Placental pericyte (primary cell): ENCODE data around the gene RAB3IL1. TPM values are rescaled to one million over a fixed set of nuclear protein-coding genes. Genes with fewer than 3 reads are reported as not detected.

Experiments used
- small RNA-seq: library from RNA; depleted of rRNA; stranded (forward); fragments of <200 nt; gene quantifications from one replicate; pipeline ENCODE3, GENCODE V24; 2012; ENCODE audit warnings: low replicate concordance
- total RNA-seq: library from RNA; depleted of rRNA; stranded (reverse); fragments of >200 nt; gene quantifications from 2 replicates; pipeline ENCODE4 v1.2.3, GENCODE V29; 2012

Gene RAB3IL1
- total RNA-seq = 2.7 and 14.0 TPM in 2 replicates

GRCh38 chr11:61917334-61918109, at the start of gene RAB3IL1:
RAB3IL1 (minus strand) TSS chr11:61917566; CDS start chr11:61917367, 199 bp downstream.

DNA sequence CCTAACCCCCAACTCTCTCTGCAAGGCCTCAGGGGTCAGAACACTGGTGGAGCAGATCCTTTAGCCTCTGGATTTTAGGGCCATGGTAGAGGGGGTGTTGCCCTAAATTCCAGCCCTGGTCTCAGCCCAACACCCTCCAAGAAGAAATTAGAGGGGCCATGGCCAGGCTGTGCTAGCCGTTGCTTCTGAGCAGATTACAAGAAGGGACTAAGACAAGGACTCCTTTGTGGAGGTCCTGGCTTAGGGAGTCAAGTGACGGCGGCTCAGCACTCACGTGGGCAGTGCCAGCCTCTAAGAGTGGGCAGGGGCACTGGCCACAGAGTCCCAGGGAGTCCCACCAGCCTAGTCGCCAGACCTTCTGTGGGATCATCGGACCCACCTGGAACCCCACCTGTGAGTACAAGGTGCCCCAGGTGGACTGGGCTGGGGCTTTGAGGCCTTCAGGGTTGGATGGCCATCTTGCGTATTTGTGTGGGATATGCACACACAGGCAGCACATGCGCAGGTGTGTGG, 32.7 kb upstream of the RAB3IL1 start, which contains the start of gene BEST1:
Gene BEST1, plus strand, starts transcription at position 317 of the 513 bp plus-strand sequence. CDS start 1,456 bp downstream, outside the sequence.

DNA sequence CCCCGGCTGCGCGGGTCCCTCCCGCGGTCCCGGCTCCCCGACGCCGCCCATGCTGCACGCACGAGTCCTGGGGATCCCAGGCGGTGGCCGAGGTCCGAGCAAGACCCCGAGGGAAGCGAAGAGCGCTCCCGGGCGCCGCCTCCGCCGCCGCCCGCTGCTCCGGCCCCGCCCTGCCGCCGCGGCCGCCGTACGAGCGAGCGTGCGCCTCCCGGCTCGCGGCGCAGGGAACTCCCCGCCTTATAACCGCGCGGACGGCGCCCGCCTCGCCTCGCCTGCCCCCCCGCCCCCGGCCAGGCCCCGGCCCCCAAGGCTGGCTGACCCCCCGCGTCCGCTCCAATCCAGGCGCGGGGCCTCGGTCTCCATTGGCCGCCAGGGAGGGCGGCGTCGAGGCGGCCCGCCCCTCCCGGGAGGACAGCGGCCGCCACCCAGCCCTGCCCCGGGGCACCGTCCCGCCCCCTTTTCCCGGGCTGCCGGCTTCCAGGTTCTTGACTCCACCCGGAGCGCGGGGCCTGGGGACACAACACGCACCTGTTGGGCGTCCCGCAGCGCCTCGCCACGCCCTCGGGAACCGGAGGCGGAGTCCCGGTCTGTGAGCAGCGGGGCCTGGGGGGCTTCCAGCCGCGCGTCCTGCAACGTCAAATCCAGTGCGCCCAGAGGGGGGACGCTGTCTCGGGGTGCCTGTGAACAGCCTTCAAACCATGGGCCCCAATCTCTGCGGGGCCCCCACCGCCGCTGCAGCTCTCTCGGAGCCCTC, 25.9 kb downstream of the RAB3IL1 start, which contains the start of gene FADS3:
Gene FADS3, minus strand, starts transcription at position 215 of the 754 bp plus-strand sequence. Its CDS starts 164 bp downstream, at position 51.

Small RNAs within 50 kb of the gene (small RNA-seq; reads per million reads assigned to genes)
- not detected for gene MIR6746
- not detected for gene RNU6-1243P

Other genes with a start within 250 kb of the RAB3IL1 start
- 2.9 and 4.2 TPM in 2 replicates for gene DAGLA, start 237.2 kb downstream of the RAB3IL1 start, total RNA-seq
- gene MYRF, start 164.9 kb downstream of the RAB3IL1 start, total RNA-seq = 6.4 and 39.2 TPM in 2 replicates
- 46.7 and 77.5 TPM in 2 replicates for gene TMEM258, start 125.0 kb downstream of the RAB3IL1 start, total RNA-seq
- gene FEN1, start 124.7 kb downstream of the RAB3IL1 start, total RNA-seq = 13.3 and 76.2 TPM in 2 replicates
- gene FADS1, start 100.6 kb downstream of the RAB3IL1 start, total RNA-seq = 159 and 497 TPM in 2 replicates
- gene FADS2, start 89.3 kb downstream of the RAB3IL1 start, total RNA-seq = 385 and 1,439 TPM in 2 replicates
- gene FADS3, start 26.0 kb downstream of the RAB3IL1 start, total RNA-seq = 58.4 and 131 TPM in 2 replicates
- gene BEST1, start 32.8 kb upstream of the RAB3IL1 start, total RNA-seq = 1.4 and 21.9 TPM in 2 replicates
- 282 and 5,455 TPM in 2 replicates for gene FTH1, start 50.1 kb upstream of the RAB3IL1 start, total RNA-seq
- gene INCENP, start 206.4 kb upstream of the RAB3IL1 start, total RNA-seq = 7.9 and 87.9 TPM in 2 replicates